ENCODE data around the gene PIGT. TPM values are rescaled to one million over a fixed set of nuclear protein-coding genes. Genes with fewer than 3 reads are reported as not detected.

The PIGT gene
- total RNA-seq, 1 experiment from 2014 or later = 71.4 TPM

GRCh38 chr20:45378191-45378590 is 37.8 kb upstream of the PIGT start, which contains the start of gene TP53TG5:
TSS of gene TP53TG5 (minus strand) at chr20:45378325. CDS start at chr20:45378236, 89 bp downstream.
- no peak for ATAC-seq
- no TSS peak for BruUV-seq (replicated peaks)
- H3K4me1 ChIP-seq (ENCODE audit: control insufficient read depth in 1 of 2, insufficient read depth in 2 of 2, low read length in 2 of 2) = peaks cover 0 to 17% of the 10 kb centered on the region in 2 experiments; a peak in 2 of 4 replicates
- no peak within 1 kb of the TSS for H3K4me2 ChIP-seq (ENCODE audit: low read length)
- no peaks in the 10 kb centered on the region for H3K9me3 ChIP-seq (ENCODE audit: control insufficient read depth in 1 of 2, insufficient read depth in 1 of 2, low read depth in 1 of 2, low read length in 2 of 2)
- no peak within 1 kb of the TSS for H3K27ac ChIP-seq (ENCODE audit: low read depth, low read length)
- CTCF ChIA-PET = interaction anchor here (2.9 kb wide), 1 partner anchor 15 kb away, joined by 11 read pairs; the partner anchor contains the start of gene SYS1
- intact Hi-C loops (cut with micrococcal nuclease) = no loop called here
- H4K20me1 ChIP-seq (ENCODE audit: insufficient read depth) = no peaks in the 10 kb centered on the region
- RAD21 ChIA-PET (ENCODE audit: low non-redundant PET in 1 of 2, low total read pairs in 2 of 2, uncharacterized antibody in 2 of 2, unreplicated experiment in 2 of 2) = no interaction called here
- no peak within 1 kb of the TSS for H2AFZ ChIP-seq (ENCODE audit: low read depth, low read length, poor library complexity, severe bottlenecking)
- no peak for TF ChIP-seq YY1 (IDR thresholded peaks at IDR 0.05; ENCODE audit: extremely low read depth, insufficient replicate concordance, low read depth, low read length)
- no peak for TF ChIP-seq REST (IDR thresholded peaks at IDR 0.05; ENCODE audit: low read depth)
- no peak for TF ChIP-seq EGR1 (IDR thresholded peaks at IDR 0.05; ENCODE audit: low read depth)
- no peak for TF ChIP-seq CTCF (IDR thresholded peaks at IDR 0.05 in 2 of 3, conservative IDR thresholded peaks at IDR 0.05 in 1 of 3; ENCODE audit: borderline replicate concordance in 1 of 3, insufficient read depth in 1 of 3, low read depth in 2 of 3, low read length in 2 of 3)
- no peak for TF ChIP-seq RAD21 (IDR thresholded peaks at IDR 0.05; ENCODE audit: low read depth)
- no peak for TF ChIP-seq TCF7L2 (IDR thresholded peaks at IDR 0.05; ENCODE audit: borderline replicate concordance, extremely low read depth, insufficient read depth, insufficient read length)
- TF ChIP-seq EZH2phosphoT487 (IDR thresholded peaks at IDR 0.05; ENCODE audit: borderline replicate concordance) = no peak
- no peak for TF ChIP-seq EZH2 (IDR thresholded peaks at IDR 0.05)
- no peak for TF ChIP-seq ELF1 (IDR thresholded peaks at IDR 0.05; ENCODE audit: borderline replicate concordance, low read depth)
- no peak for TF ChIP-seq SP1 (IDR thresholded peaks at IDR 0.05; ENCODE audit: low read depth)
- TF ChIP-seq ZNF274 (IDR thresholded peaks at IDR 0.05; ENCODE audit: low read depth, low read length) = no peak
- no peak for TF ChIP-seq CEBPB (IDR thresholded peaks at IDR 0.05; ENCODE audit: low read depth)
- no peak for TF ChIP-seq SRF (IDR thresholded peaks at IDR 0.05; ENCODE audit: low read depth)
- TF ChIP-seq ZFX (IDR thresholded peaks at IDR 0.05) = no peak
- no peak for TF ChIP-seq MAX (IDR thresholded peaks at IDR 0.05)
- no peak for TF ChIP-seq JUND (IDR thresholded peaks at IDR 0.05)
- no peak for TF ChIP-seq ATF3 (IDR thresholded peaks at IDR 0.05)
- TF ChIP-seq POLR2A (IDR thresholded peaks at IDR 0.05; ENCODE audit: borderline replicate concordance, extremely low read depth, insufficient read depth, insufficient read length) = no peak
- TF ChIP-seq POLR2AphosphoS5 (IDR thresholded peaks at IDR 0.05; ENCODE audit: low read depth, low read length) = no peak
- DNase-seq (ENCODE audit: low read depth, low spot score) = no peak
- H3K79me2 ChIP-seq (ENCODE audit: insufficient read depth, low read length) = no peaks in the 10 kb centered on the region
- H3K9ac ChIP-seq (ENCODE audit: low read length) = no peak within 1 kb of the TSS
- POLR2A ChIA-PET = interaction anchor here (1.4 kb wide), 1 partner anchor 23 kb away, joined by 4 read pairs; no protein-coding TSS in a partner anchor
- H3K36me3 ChIP-seq (ENCODE audit: control insufficient read depth in 1 of 2, insufficient read depth in 2 of 2, low read length in 2 of 2) = no peaks in the 10 kb centered on the region
- no peaks in the 10 kb centered on the region for H3K9me2 ChIP-seq (ENCODE audit: insufficient read depth)
- H3K27me3 ChIP-seq (ENCODE audit: insufficient read depth, low read length) = no peaks in the 10 kb centered on the region
- no peak within 1 kb of the TSS for H3K4me3 ChIP-seq (replicated peaks in 1 of 2; ENCODE audit: low read depth in 1 of 2, low read length in 2 of 2)
